ENCODE results near the gene KRT4. TPM values are rescaled to one million over a fixed set of nuclear protein-coding genes. Genes with fewer than 3 reads are reported as not detected.

KRT4 gene
- total RNA-seq, 1 donor from 2014 or later = not detected

Other genes with a start within 250 kb of the KRT4 start
- not detected in 2 replicates for gene KRT74, start 240.3 kb downstream of the KRT4 start, total RNA-seq
- 0.27 and 0.30 TPM in 2 replicates for gene KRT72, start 212.7 kb downstream of the KRT4 start, total RNA-seq
- 0.25 and 0.34 TPM in 2 replicates for gene KRT73, start 195.6 kb downstream of the KRT4 start, total RNA-seq
- gene KRT2, start 161.9 kb downstream of the KRT4 start, total RNA-seq = 0.07 and 0.09 TPM in 2 replicates
- gene KRT1, start 133.7 kb downstream of the KRT4 start, total RNA-seq = 8.1 and 9.2 TPM in 2 replicates
- not detected in 2 replicates for gene KRT77, start 110.6 kb downstream of the KRT4 start, total RNA-seq
- not detected in 2 replicates for gene KRT76, start 36.8 kb downstream of the KRT4 start, total RNA-seq
- not detected in 2 replicates for gene KRT3, start 18.0 kb downstream of the KRT4 start, total RNA-seq
- not detected in 2 replicates for gene KRT79, start 20.2 kb upstream of the KRT4 start, total RNA-seq
- gene KRT78, start 34.9 kb upstream of the KRT4 start, total RNA-seq = not detected in 2 replicates
- 0.39 TPM in 1 of 2 replicates, not detected in the other for gene KRT8, start 91.0 kb upstream of the KRT4 start, total RNA-seq
- 0.75 and 1.2 TPM in 2 replicates for gene KRT18, start 135.0 kb upstream of the KRT4 start, total RNA-seq
- 383 and 386 TPM in 2 replicates for gene EIF4B, start 192.3 kb upstream of the KRT4 start, total RNA-seq
- gene TNS2, start 235.9 kb upstream of the KRT4 start, total RNA-seq = 1.3 and 1.6 TPM in 2 replicates

All from T-helper 2 cell treated with Interferon-gamma antibody and Interleukin-4, amounts not matched to agents 100 ng/mL and 5 ng/mL, for 36 hours (primary cell).